ENCODE results near the gene C17orf100. TPM values are rescaled to one million over a fixed set of nuclear protein-coding genes. Genes with fewer than 3 reads are reported as not detected.

Gene C17orf100
- total and polyA plus RNA-seq, 10 of the 15 experiments (the other 5 are each of a cell fraction or from before 2014, with no cell fraction given), result 0.84 to 4.7 (median 1.8) TPM

- TF ChIP-seq CEBPZ (IDR thresholded peaks at IDR 0.05; ENCODE audit: low read depth, low read length), result no peak
Measured at GRCh38 chr17:6632530-6632929, 19.0 kb upstream of the C17orf100 start (continued).

GRCh38 chr17:6633263-6633662 lies 18.3 kb upstream of the C17orf100 start:
- WGBS (ENCODE audit: insufficient coverage, insufficient replicate concordance, low lambda C conversion rate, missing lambda C conversion rate), result 96% methylated on average over 3 of the region's 3 CpGs
- DNase-seq (ENCODE audit: low read depth, low spot score) (no peak), ATAC-seq (no peak), FAIRE-seq (no peak)
- Histone ChIP-seq H4K20me1 (ENCODE audit: control insufficient read depth, insufficient read depth) (no peaks in the 10 kb centered on the region), H3K36me3 (ENCODE audit: control insufficient read depth in 2 of 2, insufficient read depth in 2 of 2, low read length in 1 of 2) (peaks cover 0 to 8% of the 10 kb centered on the region in 2 experiments; a peak in 1 of 4 replicates), H3K9ac (ENCODE audit: control insufficient read depth, insufficient read depth, low read length) (no peak overlapping the region), H3K27ac (ENCODE audit: control insufficient read depth, insufficient read depth) (no peak overlapping the region), H2AFZ (ENCODE audit: control insufficient read depth, low read depth, low read length) (no peak overlapping the region), H3K79me2 (ENCODE audit: control insufficient read depth, insufficient read depth, low read length) (peaks cover under 1% of the 10 kb centered on the region; the same call in 1 of the 2 replicates), H3K9me3 (replicated peaks; ENCODE audit: control insufficient read depth, insufficient read depth, low read length) (no peaks in the 10 kb centered on the region; the same call in 2 of the 3 replicates), H3K4me1 (ENCODE audit: control insufficient read depth, insufficient read depth, low read length) (peaks cover 3% of the 10 kb centered on the region; the same call in 1 of the 2 replicates), H3K4me2 (ENCODE audit: control insufficient read depth, insufficient read depth) (no peak overlapping the region), H3K27me3 (replicated peaks in 1 of 2; ENCODE audit: control insufficient read depth in 2 of 2, insufficient read depth in 2 of 2, low read length in 1 of 2) (no peaks in the 10 kb centered on the region), H3K4me3 (no peak overlapping the region)
- ChIA-PET POLR2A (no interaction called here), SMC1A (ENCODE audit: uncharacterized antibody, unreplicated experiment) (no interaction called here), CTCF (interaction anchor here (0.8 kb wide), 1 partner anchor 25 kb away, joined by 3 read pairs; no protein-coding TSS in a partner anchor), RAD21 (ENCODE audit: unreplicated experiment) (no interaction called here)
- TF ChIP-seq HCFC1 (IDR thresholded peaks at IDR 0.05; ENCODE audit: low read length) (no peak), RAD21 (IDR thresholded peaks at IDR 0.05; ENCODE audit: insufficient read depth, low read depth, low read length) (no peak)
- BruUV-seq (replicated peaks), result no TSS peak
- intact Hi-C loops (cut with micrococcal nuclease; ENCODE audit: unreplicated experiment), result no loop called here
- in situ Hi-C loops (cut with MboI), result no loop called here
